Measurements from ENCODE around the gene DDX41. TPM values are rescaled to one million over a fixed set of nuclear protein-coding genes. Genes with fewer than 3 reads are reported as not detected.

The DDX41 gene
- total RNA-seq, 1 experiment from 2014 or later = 136 TPM

DNA sequence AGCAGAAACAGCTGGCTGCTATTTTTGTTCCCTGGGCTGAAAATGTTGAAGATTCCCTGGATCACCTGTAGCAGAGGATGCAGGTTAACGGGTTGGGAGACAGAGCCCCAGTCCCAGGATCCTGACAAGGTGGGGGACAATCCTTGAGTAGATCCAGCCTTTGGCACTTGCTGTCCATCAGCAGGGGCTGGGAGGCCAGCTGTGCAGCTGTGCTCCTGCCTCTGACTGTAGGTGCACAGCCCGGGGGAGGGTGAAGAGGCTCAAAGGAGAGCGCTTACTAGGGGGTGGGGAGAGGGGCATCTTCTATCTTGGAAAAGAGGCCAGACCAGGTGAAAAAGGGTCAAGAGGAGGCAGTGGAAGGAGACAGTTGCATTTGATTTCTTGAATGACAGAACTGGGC is 3.5 kb upstream of the DDX41 start:
- DNase-seq (ENCODE audit: low spot score) (no peak), ATAC-seq (no peak)
- ChIA-PET POLR2A (no interaction called here), CTCF (interaction anchor here (0.7 to 1.4 kb wide), 4 partner anchors 19 to 210 kb away, joined by 3 to 4 read pairs (median 4); partner anchors contain the start of gene PDLIM7)
- H3K27me3 Mint-ChIP-seq (ENCODE audit: low read depth) = peaks cover 4% of the 10 kb centered on the region; the same call in 1 of the 2 replicates
- peaks cover 14% of the 10 kb centered on the region for H3K4me1 Mint-ChIP-seq
- H3K27ac Mint-ChIP-seq = no peak overlapping the region
- H3K9me3 Mint-ChIP-seq = no peaks in the 10 kb centered on the region
- peaks cover 41% of the 10 kb centered on the region for H3K36me3 Mint-ChIP-seq
- TF ChIP-seq MYBL2 (CRISPR knock-in tag; IDR thresholded peaks at IDR 0.05) (no peak), USF2 (CRISPR knock-in tag; IDR thresholded peaks at IDR 0.05) (no peak), TEAD4 (CRISPR knock-in tag; IDR thresholded peaks at IDR 0.05) (no peak), ESRRA (CRISPR knock-in tag; IDR thresholded peaks at IDR 0.05; ENCODE audit: borderline replicate concordance) (no peak), ETV6 (CRISPR knock-in tag; IDR thresholded peaks at IDR 0.05) (no peak), EMX1 (CRISPR knock-in tag; IDR thresholded peaks at IDR 0.05) (no peak), GRHL2 (CRISPR knock-in tag; IDR thresholded peaks at IDR 0.05; ENCODE audit: insufficient replicate concordance, severe bottlenecking) (no peak), TP53 (CRISPR knock-in tag; IDR thresholded peaks at IDR 0.05) (no peak), GABPB1 (CRISPR knock-in tag; IDR thresholded peaks at IDR 0.05) (no peak), MXD4 (CRISPR knock-in tag; IDR thresholded peaks at IDR 0.05; ENCODE audit: borderline replicate concordance) (no peak), SMAD3 (CRISPR knock-in tag; IDR thresholded peaks at IDR 0.05; ENCODE audit: borderline replicate concordance) (no peak)
- TF ChIP-seq, protein P1, sequence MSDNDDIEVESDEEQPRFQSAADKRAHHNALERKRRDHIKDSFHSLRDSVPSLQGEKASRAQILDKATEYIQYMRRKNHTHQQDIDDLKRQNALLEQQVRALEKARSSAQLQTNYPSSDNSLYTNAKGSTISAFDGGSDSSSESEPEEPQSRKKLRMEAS (CRISPR knock-in tag; IDR thresholded peaks at IDR 0.05) = no peak
- TF ChIP-seq, protein P2, sequence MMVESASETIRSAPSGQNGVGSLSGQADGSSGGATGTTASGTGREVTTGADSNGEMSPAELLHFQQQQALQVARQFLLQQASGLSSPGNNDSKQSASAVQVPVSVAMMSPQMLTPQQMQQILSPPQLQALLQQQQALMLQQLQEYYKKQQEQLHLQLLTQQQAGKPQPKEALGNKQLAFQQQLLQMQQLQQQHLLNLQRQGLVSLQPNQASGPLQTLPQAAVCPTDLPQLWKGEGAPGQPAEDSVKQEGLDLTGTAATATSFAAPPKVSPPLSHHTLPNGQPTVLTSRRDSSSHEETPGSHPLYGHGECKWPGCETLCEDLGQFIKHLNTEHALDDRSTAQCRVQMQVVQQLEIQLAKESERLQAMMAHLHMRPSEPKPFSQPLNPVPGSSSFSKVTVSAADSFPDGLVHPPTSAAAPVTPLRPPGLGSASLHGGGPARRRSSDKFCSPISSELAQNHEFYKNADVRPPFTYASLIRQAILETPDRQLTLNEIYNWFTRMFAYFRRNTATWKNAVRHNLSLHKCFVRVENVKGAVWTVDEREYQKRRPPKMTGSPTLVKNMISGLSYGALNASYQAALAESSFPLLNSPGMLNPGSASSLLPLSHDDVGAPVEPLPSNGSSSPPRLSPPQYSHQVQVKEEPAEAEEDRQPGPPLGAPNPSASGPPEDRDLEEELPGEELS (CRISPR knock-in tag; IDR thresholded peaks at IDR 0.05) = no peak
- TF ChIP-seq, protein P3, sequence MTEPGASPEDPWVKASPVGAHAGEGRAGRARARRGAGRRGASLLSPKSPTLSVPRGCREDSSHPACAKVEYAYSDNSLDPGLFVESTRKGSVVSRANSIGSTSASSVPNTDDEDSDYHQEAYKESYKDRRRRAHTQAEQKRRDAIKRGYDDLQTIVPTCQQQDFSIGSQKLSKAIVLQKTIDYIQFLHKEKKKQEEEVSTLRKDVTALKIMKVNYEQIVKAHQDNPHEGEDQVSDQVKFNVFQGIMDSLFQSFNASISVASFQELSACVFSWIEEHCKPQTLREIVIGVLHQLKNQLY (CRISPR knock-in tag; IDR thresholded peaks at IDR 0.05) = no peak
- TF ChIP-seq, protein P4, sequence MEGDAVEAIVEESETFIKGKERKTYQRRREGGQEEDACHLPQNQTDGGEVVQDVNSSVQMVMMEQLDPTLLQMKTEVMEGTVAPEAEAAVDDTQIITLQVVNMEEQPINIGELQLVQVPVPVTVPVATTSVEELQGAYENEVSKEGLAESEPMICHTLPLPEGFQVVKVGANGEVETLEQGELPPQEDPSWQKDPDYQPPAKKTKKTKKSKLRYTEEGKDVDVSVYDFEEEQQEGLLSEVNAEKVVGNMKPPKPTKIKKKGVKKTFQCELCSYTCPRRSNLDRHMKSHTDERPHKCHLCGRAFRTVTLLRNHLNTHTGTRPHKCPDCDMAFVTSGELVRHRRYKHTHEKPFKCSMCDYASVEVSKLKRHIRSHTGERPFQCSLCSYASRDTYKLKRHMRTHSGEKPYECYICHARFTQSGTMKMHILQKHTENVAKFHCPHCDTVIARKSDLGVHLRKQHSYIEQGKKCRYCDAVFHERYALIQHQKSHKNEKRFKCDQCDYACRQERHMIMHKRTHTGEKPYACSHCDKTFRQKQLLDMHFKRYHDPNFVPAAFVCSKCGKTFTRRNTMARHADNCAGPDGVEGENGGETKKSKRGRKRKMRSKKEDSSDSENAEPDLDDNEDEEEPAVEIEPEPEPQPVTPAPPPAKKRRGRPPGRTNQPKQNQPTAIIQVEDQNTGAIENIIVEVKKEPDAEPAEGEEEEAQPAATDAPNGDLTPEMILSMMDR (IDR thresholded peaks at IDR 0.05) = no peak
- TF ChIP-seq, protein P5, sequence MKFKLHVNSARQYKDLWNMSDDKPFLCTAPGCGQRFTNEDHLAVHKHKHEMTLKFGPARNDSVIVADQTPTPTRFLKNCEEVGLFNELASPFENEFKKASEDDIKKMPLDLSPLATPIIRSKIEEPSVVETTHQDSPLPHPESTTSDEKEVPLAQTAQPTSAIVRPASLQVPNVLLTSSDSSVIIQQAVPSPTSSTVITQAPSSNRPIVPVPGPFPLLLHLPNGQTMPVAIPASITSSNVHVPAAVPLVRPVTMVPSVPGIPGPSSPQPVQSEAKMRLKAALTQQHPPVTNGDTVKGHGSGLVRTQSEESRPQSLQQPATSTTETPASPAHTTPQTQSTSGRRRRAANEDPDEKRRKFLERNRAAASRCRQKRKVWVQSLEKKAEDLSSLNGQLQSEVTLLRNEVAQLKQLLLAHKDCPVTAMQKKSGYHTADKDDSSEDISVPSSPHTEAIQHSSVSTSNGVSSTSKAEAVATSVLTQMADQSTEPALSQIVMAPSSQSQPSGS (CRISPR knock-in tag; IDR thresholded peaks at IDR 0.05; ENCODE audit: borderline replicate concordance, low read depth) = no peak
- TF ChIP-seq, protein P6, sequence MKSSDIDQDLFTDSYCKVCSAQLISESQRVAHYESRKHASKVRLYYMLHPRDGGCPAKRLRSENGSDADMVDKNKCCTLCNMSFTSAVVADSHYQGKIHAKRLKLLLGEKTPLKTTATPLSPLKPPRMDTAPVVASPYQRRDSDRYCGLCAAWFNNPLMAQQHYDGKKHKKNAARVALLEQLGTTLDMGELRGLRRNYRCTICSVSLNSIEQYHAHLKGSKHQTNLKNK (CRISPR knock-in tag; IDR thresholded peaks at IDR 0.05) = no peak
- TF ChIP-seq, protein P7, sequence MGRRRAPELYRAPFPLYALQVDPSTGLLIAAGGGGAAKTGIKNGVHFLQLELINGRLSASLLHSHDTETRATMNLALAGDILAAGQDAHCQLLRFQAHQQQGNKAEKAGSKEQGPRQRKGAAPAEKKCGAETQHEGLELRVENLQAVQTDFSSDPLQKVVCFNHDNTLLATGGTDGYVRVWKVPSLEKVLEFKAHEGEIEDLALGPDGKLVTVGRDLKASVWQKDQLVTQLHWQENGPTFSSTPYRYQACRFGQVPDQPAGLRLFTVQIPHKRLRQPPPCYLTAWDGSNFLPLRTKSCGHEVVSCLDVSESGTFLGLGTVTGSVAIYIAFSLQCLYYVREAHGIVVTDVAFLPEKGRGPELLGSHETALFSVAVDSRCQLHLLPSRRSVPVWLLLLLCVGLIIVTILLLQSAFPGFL (CRISPR knock-in tag; IDR thresholded peaks at IDR 0.05; ENCODE audit: borderline replicate concordance) = no peak
- H3K4me3 Mint-ChIP-seq = no peak overlapping the region

Data from WTC11 (cell line).